Fibroblast of lung (primary cell): ENCODE data around the gene EPHA8. TPM values are rescaled to one million over a fixed set of nuclear protein-coding genes. Genes with fewer than 3 reads are reported as not detected.

ENCODE experiments used
- DNase-seq, 2 donors: peaks; one replicate each; pipeline versions ENCODE4 v3.0.0 to v3.0.0-alpha.2; 2010; ENCODE audit warnings: low read depth in 2 of 2
- H2AFZ ChIP-seq: 2 replicates; pipeline ENCODE4 v1.5.1; 2012; ENCODE audit warnings: low read length, control low read depth, inconsistent platforms
- H3K27ac ChIP-seq: 2 replicates; pipeline ENCODE4 v1.5.1; 2011; ENCODE audit warnings: low read length, control low read depth; ENCODE audit not compliant: insufficient read depth
- H3K27me3 ChIP-seq: 2 replicates; pipeline ENCODE4 v1.5.1; 2011; ENCODE audit warnings: mild to moderate bottlenecking, low read length; ENCODE audit not compliant: control insufficient read depth, insufficient read depth
- H3K36me3 ChIP-seq: 2 replicates; pipeline ENCODE4 v1.5.1; 2011; ENCODE audit warnings: low read length; ENCODE audit not compliant: control insufficient read depth, insufficient read depth
- H3K4me1 ChIP-seq: 2 replicates; pipeline ENCODE4 v1.5.1; 2011; ENCODE audit warnings: low read length; ENCODE audit not compliant: control insufficient read depth, insufficient read depth; ENCODE audit errors: extremely low read depth
- H3K4me2 ChIP-seq: 2 replicates; pipeline ENCODE4 v1.5.1; 2011; ENCODE audit warnings: low read length, control low read depth; ENCODE audit not compliant: insufficient read depth; ENCODE audit errors: extremely low read depth
- H3K4me3 ChIP-seq, 4 experiments: fragments of 200-600 bp in 1 of 4; sonication (generic) in 1 of 4; replicated peaks in 1 of 4; 2 replicates each; pipeline ENCODE4 v1.5.1; 2011 to 2016; ENCODE audit warnings: low read length in 4 of 4, low read depth in 3 of 4, mild to moderate bottlenecking in 3 of 4, control low read depth in 2 of 4, inconsistent platforms in 1 of 4, mixed read lengths in 1 of 4; ENCODE audit not compliant: insufficient read depth in 1 of 4; ENCODE audit errors: control extremely low read depth in 1 of 4
- H3K79me2 ChIP-seq: 2 replicates; pipeline ENCODE4 v1.5.1; 2012; ENCODE audit warnings: mild to moderate bottlenecking, low read length, inconsistent platforms; ENCODE audit not compliant: control insufficient read depth, insufficient read depth
- H3K9ac ChIP-seq: 2 replicates; pipeline ENCODE4 v1.5.1; 2011; ENCODE audit warnings: mild to moderate bottlenecking, low read length, control low read depth; ENCODE audit not compliant: insufficient read depth
- H3K9me3 ChIP-seq: 2 replicates; pipeline ENCODE4 v1.5.1; 2012; ENCODE audit warnings: low read depth, low read length; ENCODE audit not compliant: control insufficient read depth, insufficient read depth
- H4K20me1 ChIP-seq: 2 replicates; pipeline ENCODE4 v1.5.1; 2011; ENCODE audit warnings: low read length; ENCODE audit not compliant: control insufficient read depth, insufficient read depth; ENCODE audit errors: extremely low read depth
- EZH2 ChIP-seq: IDR thresholded peaks from 2 replicates; pipeline ENCODE4 v1.5.1; 2012; ENCODE audit warnings: low read length, control low read depth, mild to moderate bottlenecking; ENCODE audit errors: missing control alignments
- polyA plus RNA-seq, 2 donors: library from polyadenylated mRNA; depleted of rRNA in 1 of 2; stranded (reverse) in 1 of 2; unstranded in 1 of 2; fragments of >200 nt; gene quantifications; 2 replicates each; pipeline ENCODE4 v1.2.1, GENCODE V29; 2011 to 2012; ENCODE audit warnings: missing spikeins in 1 of 2
- total RNA-seq: library from RNA; depleted of rRNA; stranded (reverse); fragments of >200 nt; gene quantifications from 2 replicates; pipeline ENCODE4 v1.2.1, GENCODE V29; 2014
- TF ChIP-seq, protein P1 (sequence below), 2 donors: IDR thresholded peaks in 1 of 2; conservative IDR thresholded peaks in 1 of 2; 1 replicate in 1 of 2; 2 replicates in 1 of 2; pipeline ENCODE4 v1.5.1; 2011 to 2012; ENCODE audit warnings: low read length in 2 of 2, control low read depth in 1 of 2, inconsistent platforms in 1 of 2, low read depth in 1 of 2, mild to moderate bottlenecking in 1 of 2

The EPHA8 gene
- total and polyA plus RNA-seq, 2 donors (not counting 1 experiment from before 2014, with no cell fraction given), result not detected

DNA sequence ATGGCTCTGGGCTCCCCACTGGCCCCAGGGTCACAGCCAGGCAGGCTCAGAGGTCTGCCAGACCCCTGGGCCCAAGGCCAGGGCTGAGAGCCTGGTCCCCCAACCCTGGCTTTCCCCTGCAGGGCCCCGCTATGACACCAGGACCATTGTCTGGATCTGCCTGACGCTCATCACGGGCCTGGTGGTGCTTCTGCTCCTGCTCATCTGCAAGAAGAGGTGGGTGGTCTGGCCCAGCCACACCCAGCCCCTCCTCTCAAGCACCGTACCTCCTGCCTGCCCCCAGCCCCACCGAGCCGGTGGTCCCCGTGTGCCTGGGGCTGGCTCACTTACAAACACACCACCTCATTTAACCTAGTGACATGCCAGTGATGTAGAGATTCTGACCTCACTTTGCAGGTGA is 31.8 kb downstream of the EPHA8 start:
- no peaks in the 10 kb centered on the region for H3K79me2 ChIP-seq
- H3K4me3 ChIP-seq, result no peak overlapping the region
- TF ChIP-seq, protein P1, sequence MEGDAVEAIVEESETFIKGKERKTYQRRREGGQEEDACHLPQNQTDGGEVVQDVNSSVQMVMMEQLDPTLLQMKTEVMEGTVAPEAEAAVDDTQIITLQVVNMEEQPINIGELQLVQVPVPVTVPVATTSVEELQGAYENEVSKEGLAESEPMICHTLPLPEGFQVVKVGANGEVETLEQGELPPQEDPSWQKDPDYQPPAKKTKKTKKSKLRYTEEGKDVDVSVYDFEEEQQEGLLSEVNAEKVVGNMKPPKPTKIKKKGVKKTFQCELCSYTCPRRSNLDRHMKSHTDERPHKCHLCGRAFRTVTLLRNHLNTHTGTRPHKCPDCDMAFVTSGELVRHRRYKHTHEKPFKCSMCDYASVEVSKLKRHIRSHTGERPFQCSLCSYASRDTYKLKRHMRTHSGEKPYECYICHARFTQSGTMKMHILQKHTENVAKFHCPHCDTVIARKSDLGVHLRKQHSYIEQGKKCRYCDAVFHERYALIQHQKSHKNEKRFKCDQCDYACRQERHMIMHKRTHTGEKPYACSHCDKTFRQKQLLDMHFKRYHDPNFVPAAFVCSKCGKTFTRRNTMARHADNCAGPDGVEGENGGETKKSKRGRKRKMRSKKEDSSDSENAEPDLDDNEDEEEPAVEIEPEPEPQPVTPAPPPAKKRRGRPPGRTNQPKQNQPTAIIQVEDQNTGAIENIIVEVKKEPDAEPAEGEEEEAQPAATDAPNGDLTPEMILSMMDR (conservative IDR thresholded peaks at IDR 0.05 in 1 of 2, IDR thresholded peaks at IDR 0.05 in 1 of 2; ENCODE audit: low read depth in 1 of 2, low read length in 2 of 2), result no peak
- TF ChIP-seq EZH2, result no peak
- H3K27me3 ChIP-seq, result peaks cover 14% of the 10 kb centered on the region
- no peak overlapping the region for H3K4me2 ChIP-seq
- H3K27ac ChIP-seq, result no peak overlapping the region
- no peaks in the 10 kb centered on the region for H4K20me1 ChIP-seq
- DNase-seq, result no peak
- H3K9me3 ChIP-seq, result no peaks in the 10 kb centered on the region
- H2AFZ ChIP-seq, result no peak overlapping the region
- no peaks in the 10 kb centered on the region for H3K36me3 ChIP-seq
- H3K4me1 ChIP-seq, result no peaks in the 10 kb centered on the region
- no peak overlapping the region for H3K9ac ChIP-seq

- no peak overlapping the region for H3K27ac ChIP-seq
- no peak for DNase-seq
- H4K20me1 ChIP-seq, result no peaks in the 10 kb centered on the region
- no peak for TF ChIP-seq EZH2
- TF ChIP-seq, protein P1 (conservative IDR thresholded peaks at IDR 0.05 in 1 of 2, IDR thresholded peaks at IDR 0.05 in 1 of 2; ENCODE audit: low read depth in 1 of 2, low read length in 2 of 2), result no peak
- H3K4me2 ChIP-seq, result no peak overlapping the region
- no peaks in the 10 kb centered on the region for H3K4me1 ChIP-seq
- no peak overlapping the region for H3K9ac ChIP-seq
- H3K36me3 ChIP-seq, result no peaks in the 10 kb centered on the region
- H3K27me3 ChIP-seq, result peaks cover 10% of the 10 kb centered on the region
- H2AFZ ChIP-seq, result no peak overlapping the region
- no peak overlapping the region for H3K4me3 ChIP-seq
- H3K9me3 ChIP-seq, result no peaks in the 10 kb centered on the region
- no peaks in the 10 kb centered on the region for H3K79me2 ChIP-seq
Observed at GRCh38 chr1:22597301-22597965, 34.1 kb downstream of the EPHA8 start.

DNA sequence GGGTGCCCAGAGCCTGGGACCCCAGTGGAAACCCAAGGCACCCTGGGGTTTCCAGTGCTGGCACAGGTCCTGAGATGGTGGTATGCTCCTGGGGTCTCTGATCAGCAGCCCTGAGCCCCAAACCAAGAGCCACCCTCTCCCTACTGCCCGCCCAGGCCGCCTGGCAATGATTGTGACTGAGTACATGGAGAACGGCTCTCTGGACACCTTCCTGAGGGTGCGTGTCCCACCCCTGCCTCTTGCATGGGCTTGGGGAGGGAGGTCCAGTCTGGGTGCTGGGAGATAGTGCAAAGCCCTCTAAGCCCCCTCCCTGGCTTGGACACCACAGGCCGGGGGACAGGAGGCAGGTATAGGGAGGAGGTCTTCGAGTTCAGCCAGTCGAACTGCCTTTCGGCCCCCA is 34.7 kb downstream of the EPHA8 start:
- no peak overlapping the region for H3K27ac ChIP-seq
- no peak for DNase-seq
- no peak overlapping the region for H3K4me3 ChIP-seq
- no peaks in the 10 kb centered on the region for H3K9me3 ChIP-seq
- H3K79me2 ChIP-seq, result no peaks in the 10 kb centered on the region
- no peaks in the 10 kb centered on the region for H4K20me1 ChIP-seq
- H3K9ac ChIP-seq, result no peak overlapping the region
- no peak overlapping the region for H2AFZ ChIP-seq
- no peaks in the 10 kb centered on the region for H3K4me1 ChIP-seq
- no peaks in the 10 kb centered on the region for H3K36me3 ChIP-seq
- no peak for TF ChIP-seq EZH2
- TF ChIP-seq, protein P1 (conservative IDR thresholded peaks at IDR 0.05 in 1 of 2, IDR thresholded peaks at IDR 0.05 in 1 of 2; ENCODE audit: low read depth in 1 of 2, low read length in 2 of 2), result no peak
- H3K27me3 ChIP-seq, result peaks cover 8% of the 10 kb centered on the region
- no peak overlapping the region for H3K4me2 ChIP-seq
